KMS-11 (cell line): ENCODE results near the gene CTBP2.

Experiments
- H2AFZ ChIP-seq: fragments of 200-600 bp; sonication (generic); 2 replicates; pipeline ENCODE4 v1.6.1; 2016; ENCODE audit warnings: antibody characterized with exemption, mixed run types, low read depth
- H3K27ac ChIP-seq: fragments of 200-600 bp; sonication (generic); 2 replicates; pipeline ENCODE4 v1.6.1; 2016; ENCODE audit warnings: mild to moderate bottlenecking, mixed run types
- H3K27me3 ChIP-seq: fragments of 200-600 bp; sonication (generic); 2 replicates; pipeline ENCODE4 v1.6.1; 2017; ENCODE audit warnings: mild to moderate bottlenecking, low read depth, mixed run types, moderate library complexity; ENCODE audit not compliant: insufficient read depth
- H3K36me3 ChIP-seq: fragments of 200-600 bp; sonication (generic); 2 replicates; pipeline ENCODE4 v1.6.1; 2017; ENCODE audit warnings: mild to moderate bottlenecking, mixed run types; ENCODE audit not compliant: insufficient read depth
- H3K4me1 ChIP-seq: fragments of 200-600 bp; sonication (generic); 2 replicates; pipeline ENCODE4 v1.6.1; 2016; ENCODE audit warnings: mild to moderate bottlenecking, low read depth, mixed run types; ENCODE audit not compliant: poor library complexity, severe bottlenecking
- H3K4me2 ChIP-seq: fragments of 200-600 bp; sonication (generic); 2 replicates; pipeline ENCODE4 v1.7.0; 2016; ENCODE audit warnings: mild to moderate bottlenecking, mixed run types
- H3K4me3 ChIP-seq: fragments of 200-600 bp; sonication (generic); IDR thresholded peaks from 2 replicates; pipeline ENCODE4 v1.6.1; 2017; ENCODE audit warnings: low read depth, low read length, mixed read lengths; ENCODE audit not compliant: insufficient read depth
- H3K79me2 ChIP-seq: fragments of 200-600 bp; sonication (generic); 2 replicates; pipeline ENCODE4 v1.6.1; 2016; ENCODE audit warnings: low read depth, mixed run types; ENCODE audit not compliant: insufficient read depth
- H3K9ac ChIP-seq: fragments of 200-600 bp; sonication (generic); 2 replicates; pipeline ENCODE4 v1.6.1; 2016; ENCODE audit warnings: mild to moderate bottlenecking, mixed run types
- H4K20me1 ChIP-seq: fragments of 200-600 bp; sonication (generic); 2 replicates; pipeline ENCODE4 v1.6.1; 2016; ENCODE audit warnings: mild to moderate bottlenecking, mixed run types; ENCODE audit not compliant: insufficient read depth
- CTCF ChIP-seq: fragments of 200-600 bp; sonication (generic); conservative IDR thresholded peaks from 2 replicates; pipeline ENCODE4 v1.6.1; 2017; ENCODE audit warnings: low read depth, mild to moderate bottlenecking, antibody characterized with exemption, low read length, moderate library complexity, mixed read lengths

CTBP2 gene

GRCh38 chr10:125146791-125147579 lies 13.4 kb downstream of the CTBP2 start:
- no peaks in the 10 kb centered on the region for H3K36me3 ChIP-seq
- peak overlapping the region; percentile 88 for H3K4me2 ChIP-seq
- no peaks in the 10 kb centered on the region for H3K27me3 ChIP-seq
- peak overlapping the region; percentile 74; the same call in 1 of the 2 replicates for H3K27ac ChIP-seq
- peaks cover 4% of the 10 kb centered on the region; the same call in 1 of the 2 replicates for H4K20me1 ChIP-seq
- no peak for TF ChIP-seq CTCF
- H3K79me2 ChIP-seq = peaks cover 44% of the 10 kb centered on the region
- no peak overlapping the region for H2AFZ ChIP-seq
- peak overlapping the region; percentile 50; the same call in 1 of the 2 replicates for H3K9ac ChIP-seq
- peaks cover 63% of the 10 kb centered on the region for H3K4me1 ChIP-seq
- no peak overlapping the region for H3K4me3 ChIP-seq

- H2AFZ ChIP-seq = no peak overlapping the region
- no peaks in the 10 kb centered on the region for H3K36me3 ChIP-seq
- H3K27ac ChIP-seq = no peak overlapping the region
- peak overlapping the region; percentile 20 for H3K4me2 ChIP-seq
- H4K20me1 ChIP-seq = peaks cover 4% of the 10 kb centered on the region; the same call in 1 of the 2 replicates
- no peak overlapping the region for H3K4me3 ChIP-seq
- peaks cover 44% of the 10 kb centered on the region for H3K79me2 ChIP-seq
- H3K27me3 ChIP-seq = no peaks in the 10 kb centered on the region
- H3K9ac ChIP-seq = no peak overlapping the region
- TF ChIP-seq CTCF = no peak
- peaks cover 63% of the 10 kb centered on the region for H3K4me1 ChIP-seq
Measured at GRCh38 chr10:125145636-125146035, 14.7 kb downstream of the CTBP2 start.

- no peaks in the 10 kb centered on the region for H3K36me3 ChIP-seq
- no peak overlapping the region for H3K27ac ChIP-seq
- H3K9ac ChIP-seq = no peak overlapping the region
- no peak overlapping the region for H2AFZ ChIP-seq
- no peaks in the 10 kb centered on the region for H3K27me3 ChIP-seq
- peaks cover 4% of the 10 kb centered on the region; the same call in 1 of the 2 replicates for H4K20me1 ChIP-seq
- no peak overlapping the region for H3K4me3 ChIP-seq
- peak; percentile 72 for TF ChIP-seq CTCF
- H3K79me2 ChIP-seq = peaks cover 44% of the 10 kb centered on the region
- peak overlapping the region; percentile 20 for H3K4me2 ChIP-seq
- peaks cover 63% of the 10 kb centered on the region for H3K4me1 ChIP-seq
Measured at GRCh38 chr10:125144693-125145623, 15.4 kb downstream of the CTBP2 start.

- no peaks in the 10 kb centered on the region for H3K27me3 ChIP-seq
- no peak overlapping the region for H3K4me3 ChIP-seq
- no peak overlapping the region for H3K9ac ChIP-seq
- peaks cover 4% of the 10 kb centered on the region; the same call in 1 of the 2 replicates for H4K20me1 ChIP-seq
- no peak overlapping the region for H3K27ac ChIP-seq
- H3K4me1 ChIP-seq = peaks cover 58% of the 10 kb centered on the region
- no peak overlapping the region for H3K4me2 ChIP-seq
- no peak overlapping the region for H2AFZ ChIP-seq
- no peaks in the 10 kb centered on the region for H3K36me3 ChIP-seq
- TF ChIP-seq CTCF = no peak
- H3K79me2 ChIP-seq = peaks cover 44% of the 10 kb centered on the region
Measured at GRCh38 chr10:125144206-125144605, 16.2 kb downstream of the CTBP2 start.
